Progenitor cell of endocrine pancreas (in vitro differentiated cells): ENCODE data around the gene RAB10. TPM values are rescaled to one million over a fixed set of nuclear protein-coding genes. Genes with fewer than 3 reads are reported as not detected.

ENCODE experiments used
- DNase-seq: peaks from one replicate; pipeline ENCODE4 v3.0.0; 2021; ENCODE audit warnings: low spot score; ENCODE audit not compliant: unreplicated experiment
- H3K27ac Mint-ChIP-seq: 2 replicates; pipeline ENCODE4 v1.8.0; 2021; ENCODE audit warnings: mild to moderate bottlenecking, moderate library complexity, mixed read lengths
- H3K27me3 Mint-ChIP-seq: 2 replicates; pipeline ENCODE4 v1.8.0; 2021; ENCODE audit warnings: mixed read lengths
- H3K36me3 Mint-ChIP-seq: 2 replicates; pipeline ENCODE4 v1.8.0; 2022; ENCODE audit warnings: mixed read lengths; ENCODE audit not compliant: insufficient read depth
- H3K4me1 Mint-ChIP-seq: 2 replicates; pipeline ENCODE4 v1.8.0; 2021; ENCODE audit warnings: low read depth, mixed read lengths
- H3K4me3 Mint-ChIP-seq: 2 replicates; pipeline ENCODE4 v1.8.0; 2021; ENCODE audit warnings: low read depth, mild to moderate bottlenecking, moderate library complexity, mixed read lengths
- H3K9me3 Mint-ChIP-seq: 2 replicates; pipeline ENCODE4 v1.8.0; 2021; ENCODE audit warnings: low read depth, mixed read lengths
- CTCF ChIP-seq: fragments of 200-600 bp; sonication (generic); IDR thresholded peaks from one replicate; pipeline ENCODE4 v1.5.0; 2021; ENCODE audit warnings: antibody characterized with exemption, mild to moderate bottlenecking; ENCODE audit not compliant: unreplicated experiment
- total RNA-seq: library from RNA; stranded (reverse); gene quantifications from 2 replicates; pipeline ENCODE4 v1.2.1, GENCODE V29; 2021

Gene RAB10
- total RNA-seq, 1 donor from 2014 or later, result 114 TPM

- no peaks in the 10 kb centered on the region for H3K27me3 Mint-ChIP-seq
- no peaks in the 10 kb centered on the region for H3K4me1 Mint-ChIP-seq
- H3K36me3 Mint-ChIP-seq, result peaks cover 21% of the 10 kb centered on the region
- no peak for DNase-seq
- no peaks in the 10 kb centered on the region for H3K9me3 Mint-ChIP-seq
- no peak overlapping the region for H3K27ac Mint-ChIP-seq
- H3K4me3 Mint-ChIP-seq, result no peak overlapping the region
- TF ChIP-seq CTCF, result no peak
Measured at GRCh38 chr2:26112201-26112600, 78.3 kb downstream of the RAB10 start.

GRCh38 chr2:26114151-26114550 lies 80.3 kb downstream of the RAB10 start:
- no peak for TF ChIP-seq CTCF
- no peaks in the 10 kb centered on the region for H3K27me3 Mint-ChIP-seq
- H3K4me3 Mint-ChIP-seq, result no peak overlapping the region
- no peaks in the 10 kb centered on the region for H3K4me1 Mint-ChIP-seq
- no peaks in the 10 kb centered on the region for H3K9me3 Mint-ChIP-seq
- H3K36me3 Mint-ChIP-seq, result peaks cover 22% of the 10 kb centered on the region
- no peak for DNase-seq
- no peak overlapping the region for H3K27ac Mint-ChIP-seq

DNA sequence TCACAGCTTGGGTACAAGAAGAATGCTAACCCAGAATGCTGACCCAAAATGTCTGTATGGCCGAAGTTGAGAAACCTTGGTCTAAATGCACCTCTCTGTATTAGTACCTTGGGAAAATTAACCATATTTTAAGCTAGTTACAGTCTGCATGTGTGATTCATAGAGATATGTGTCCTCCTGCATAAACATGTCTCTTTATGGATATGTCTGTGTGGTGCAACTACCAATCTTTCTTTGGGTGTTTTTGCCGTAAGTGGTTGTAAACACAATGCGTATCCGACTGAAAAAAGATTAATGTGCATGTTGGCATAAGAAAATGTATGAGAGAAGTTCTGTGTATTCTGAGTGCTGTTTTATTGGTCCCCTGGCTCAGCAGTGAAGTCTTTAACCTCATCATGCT lies 84.8 kb downstream of the RAB10 start:
- no peak for DNase-seq
- H3K4me1 Mint-ChIP-seq, result no peaks in the 10 kb centered on the region
- no peak for TF ChIP-seq CTCF
- no peak overlapping the region for H3K27ac Mint-ChIP-seq
- H3K36me3 Mint-ChIP-seq, result peaks cover 17% of the 10 kb centered on the region
- no peaks in the 10 kb centered on the region for H3K27me3 Mint-ChIP-seq
- no peak overlapping the region for H3K4me3 Mint-ChIP-seq
- H3K9me3 Mint-ChIP-seq, result no peaks in the 10 kb centered on the region

DNA sequence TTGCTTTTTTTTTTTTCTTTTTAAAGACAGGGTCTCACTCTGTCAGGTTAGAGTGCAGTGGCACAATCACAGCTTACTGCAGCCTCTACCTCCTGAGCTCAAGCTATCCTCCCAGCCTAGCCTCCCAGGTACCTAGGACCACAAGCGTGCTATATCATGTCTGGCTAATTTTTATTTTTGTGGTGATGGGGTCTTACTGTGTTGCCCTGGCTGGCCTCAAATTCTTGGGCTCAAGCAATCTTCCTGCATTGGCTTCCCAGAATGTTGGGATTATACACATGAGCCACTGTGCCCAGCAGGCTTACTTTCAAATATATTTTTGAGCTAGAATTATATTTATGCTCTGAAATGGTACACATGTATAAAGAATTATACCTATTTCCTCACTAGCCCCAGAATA lies 85.6 kb downstream of the RAB10 start:
- TF ChIP-seq CTCF, result no peak
- Mint-ChIP-seq H3K27me3 (no peaks in the 10 kb centered on the region), H3K4me1 (no peaks in the 10 kb centered on the region), H3K9me3 (no peaks in the 10 kb centered on the region), H3K27ac (no peak overlapping the region), H3K4me3 (no peak overlapping the region), H3K36me3 (peaks cover 14% of the 10 kb centered on the region)
- no peak for DNase-seq

GRCh38 chr2:26122630-26123029 lies 88.7 kb downstream of the RAB10 start:
- TF ChIP-seq CTCF, result no peak
- Mint-ChIP-seq H3K36me3 (peaks cover 4% of the 10 kb centered on the region), H3K27ac (peak overlapping the region; percentile 86), H3K27me3 (no peaks in the 10 kb centered on the region), H3K4me3 (no peak overlapping the region), H3K9me3 (no peaks in the 10 kb centered on the region), H3K4me1 (no peaks in the 10 kb centered on the region)
- DNase-seq, result no peak
